SK-N-SH treated with all-trans-retinoic acid at 6 μM for 48 hours (cell line): Measurements from ENCODE around the gene COX19.

Source experiments
- OSR1 ChIP-seq: fragments of 250-450 bp; sonication (Bioruptor Pico); IDR thresholded peaks from 2 replicates; pipeline ENCODE4 v1.8.0; 2022; ENCODE audit warnings: moderate library complexity, mild to moderate bottlenecking, inconsistent platforms
- RARB ChIP-seq: fragments of 250-450 bp; sonication (Bioruptor Pico); IDR thresholded peaks from 2 replicates; pipeline ENCODE4 v1.8.0; 2021; ENCODE audit warnings: mild to moderate bottlenecking, moderate library complexity
- SNAI2 ChIP-seq: fragments of 250-450 bp; sonication (Bioruptor Pico); IDR thresholded peaks from 2 replicates; pipeline ENCODE4 v1.5.0; 2020; ENCODE audit warnings: mild to moderate bottlenecking, moderate library complexity
- ZC3H10 ChIP-seq: fragments of 250-450 bp; sonication (Bioruptor Pico); IDR thresholded peaks from 2 replicates; pipeline ENCODE4 v1.5.1; 2021; ENCODE audit warnings: mild to moderate bottlenecking, moderate library complexity
- ZFP30 ChIP-seq: fragments of 450-650 bp; formaldehyde crosslinking; IDR thresholded peaks from 2 replicates; pipeline ENCODE4 v1.5.0; 2022; ENCODE audit warnings: mild to moderate bottlenecking, moderate library complexity
- TF ChIP-seq, protein P1 (sequence below): fragments of 250-450 bp; sonication (Bioruptor Pico); IDR thresholded peaks from 2 replicates; pipeline ENCODE4 v1.8.0; 2020; ENCODE audit warnings: mild to moderate bottlenecking, moderate library complexity, borderline replicate concordance
- TF ChIP-seq, protein P2 (sequence below): fragments of 250-450 bp; sonication (Bioruptor Pico); IDR thresholded peaks from 2 replicates; pipeline ENCODE4 v1.5.1; 2020; ENCODE audit warnings: low read depth, mild to moderate bottlenecking, moderate library complexity

DNA sequence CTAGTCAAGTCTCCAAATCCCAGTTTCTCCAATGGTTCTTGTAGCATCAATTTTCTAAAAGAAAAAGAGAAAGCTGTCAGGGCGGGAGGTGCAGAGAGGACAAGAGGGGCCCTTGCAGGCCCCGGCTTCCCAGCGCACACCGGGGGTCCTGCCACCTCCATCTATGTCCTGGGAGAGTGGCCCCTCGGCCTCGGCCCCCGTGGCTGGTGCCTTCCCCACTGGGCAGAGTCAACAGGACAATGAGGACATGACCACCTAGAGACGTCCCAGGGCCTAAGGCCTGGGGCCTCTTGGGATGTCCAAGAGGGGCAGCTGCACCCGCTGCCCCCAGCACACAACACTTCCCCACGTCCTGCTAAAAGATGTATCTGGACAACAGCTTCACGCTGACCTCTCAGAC lies 5.9 kb downstream of the COX19 start:
- no peak for TF ChIP-seq RARB
- no peak for TF ChIP-seq SNAI2 (CRISPR knock-in tag)
- TF ChIP-seq, protein P1, sequence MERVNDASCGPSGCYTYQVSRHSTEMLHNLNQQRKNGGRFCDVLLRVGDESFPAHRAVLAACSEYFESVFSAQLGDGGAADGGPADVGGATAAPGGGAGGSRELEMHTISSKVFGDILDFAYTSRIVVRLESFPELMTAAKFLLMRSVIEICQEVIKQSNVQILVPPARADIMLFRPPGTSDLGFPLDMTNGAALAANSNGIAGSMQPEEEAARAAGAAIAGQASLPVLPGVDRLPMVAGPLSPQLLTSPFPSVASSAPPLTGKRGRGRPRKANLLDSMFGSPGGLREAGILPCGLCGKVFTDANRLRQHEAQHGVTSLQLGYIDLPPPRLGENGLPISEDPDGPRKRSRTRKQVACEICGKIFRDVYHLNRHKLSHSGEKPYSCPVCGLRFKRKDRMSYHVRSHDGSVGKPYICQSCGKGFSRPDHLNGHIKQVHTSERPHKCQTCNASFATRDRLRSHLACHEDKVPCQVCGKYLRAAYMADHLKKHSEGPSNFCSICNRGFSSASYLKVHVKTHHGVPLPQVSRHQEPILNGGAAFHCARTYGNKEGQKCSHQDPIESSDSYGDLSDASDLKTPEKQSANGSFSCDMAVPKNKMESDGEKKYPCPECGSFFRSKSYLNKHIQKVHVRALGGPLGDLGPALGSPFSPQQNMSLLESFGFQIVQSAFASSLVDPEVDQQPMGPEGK (CRISPR knock-in tag): no peak
- TF ChIP-seq OSR1 (CRISPR knock-in tag): no peak
- TF ChIP-seq, protein P2, sequence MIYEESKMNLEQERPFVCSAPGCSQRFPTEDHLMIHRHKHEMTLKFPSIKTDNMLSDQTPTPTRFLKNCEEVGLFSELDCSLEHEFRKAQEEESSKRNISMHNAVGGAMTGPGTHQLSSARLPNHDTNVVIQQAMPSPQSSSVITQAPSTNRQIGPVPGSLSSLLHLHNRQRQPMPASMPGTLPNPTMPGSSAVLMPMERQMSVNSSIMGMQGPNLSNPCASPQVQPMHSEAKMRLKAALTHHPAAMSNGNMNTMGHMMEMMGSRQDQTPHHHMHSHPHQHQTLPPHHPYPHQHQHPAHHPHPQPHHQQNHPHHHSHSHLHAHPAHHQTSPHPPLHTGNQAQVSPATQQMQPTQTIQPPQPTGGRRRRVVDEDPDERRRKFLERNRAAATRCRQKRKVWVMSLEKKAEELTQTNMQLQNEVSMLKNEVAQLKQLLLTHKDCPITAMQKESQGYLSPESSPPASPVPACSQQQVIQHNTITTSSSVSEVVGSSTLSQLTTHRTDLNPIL (CRISPR knock-in tag): no peak
- TF ChIP-seq ZC3H10 (CRISPR knock-in tag): no peak
- TF ChIP-seq ZFP30 (CRISPR knock-in tag): no peak
